ENCODE measurements around the gene NRBF2.
"Not testable (repeated sequence)": the region's sequence is repeated elsewhere in the genome, so short reads cannot be mapped to it uniquely, and the experiment has no call there.

NRBF2 gene

GRCh38 chr10:63119041-63119440 is 14.1 kb upstream of the NRBF2 start:
- no peak for DNase-seq

- DNase-seq: no peak
Observed at GRCh38 chr10:63120554-63120953, 12.6 kb upstream of the NRBF2 start.

GRCh38 chr10:63123727-63124362 is 9.3 kb upstream of the NRBF2 start:
- no peak for DNase-seq

GRCh38 chr10:63125459-63125858 is 7.7 kb upstream of the NRBF2 start:
- DNase-seq: no peak

- DNase-seq: no peak
Observed at GRCh38 chr10:63128443-63128842, 4.7 kb upstream of the NRBF2 start.

GRCh38 chr10:63129888-63130287 is 3.2 kb upstream of the NRBF2 start:
- DNase-seq: no peak

GRCh38 chr10:63132651-63133055 is 475 bp upstream of the NRBF2 start:
- no peak for DNase-seq

GRCh38 chr10:63133821-63134557 is 861 bp downstream of the NRBF2 start:
- DNase-seq: peak; percentile 3

- no peak for DNase-seq
Observed at GRCh38 chr10:63137306-63137705, 4.2 kb downstream of the NRBF2 start.

GRCh38 chr10:63140077-63140476 is 6.9 kb downstream of the NRBF2 start:
- DNase-seq: no peak

- DNase-seq: no peak
Observed at GRCh38 chr10:63142136-63142535, 9.0 kb downstream of the NRBF2 start.

- DNase-seq: no peak
Observed at GRCh38 chr10:63143987-63144386, 10.9 kb downstream of the NRBF2 start.

- DNase-seq: no peak
Observed at GRCh38 chr10:63145782-63146181, 12.7 kb downstream of the NRBF2 start.

GRCh38 chr10:63146503-63146902 is 13.4 kb downstream of the NRBF2 start:
- DNase-seq: no peak

GRCh38 chr10:63150745-63151144 is 17.6 kb downstream of the NRBF2 start:
- no peak for DNase-seq

GRCh38 chr10:63153868-63154545 is 20.9 kb downstream of the NRBF2 start:
- not testable (repeated sequence) for DNase-seq

- no peak for DNase-seq
Observed at GRCh38 chr10:63154546-63155387, 21.6 kb downstream of the NRBF2 start.

GRCh38 chr10:63155388-63156020 is 22.4 kb downstream of the NRBF2 start:
- DNase-seq: no peak

GRCh38 chr10:63156236-63156635 is 23.1 kb downstream of the NRBF2 start:
- DNase-seq: no peak

GRCh38 chr10:63157845-63158624 is 24.9 kb downstream of the NRBF2 start:
- peak; percentile 60 for DNase-seq

GRCh38 chr10:63161592-63161991 is 28.5 kb downstream of the NRBF2 start:
- no peak for DNase-seq

- DNase-seq: no peak
Observed at GRCh38 chr10:63164166-63164623, 31.1 kb downstream of the NRBF2 start.

All from central memory CD4-positive, alpha-beta T cell (primary cell).